K562 (cell line): Measurements from ENCODE around the gene RREB1. TPM values are rescaled to one million over a fixed set of nuclear protein-coding genes. Genes with fewer than 3 reads are reported as not detected.

ENCODE experiments used
- BRF2 ChIP-seq: IDR thresholded peaks from 3 replicates; pipeline ENCODE4 v1.6.1; 2011; ENCODE audit warnings: borderline replicate concordance, mild to moderate bottlenecking; ENCODE audit not compliant: insufficient read length, insufficient read depth
- CBX5 ChIP-seq: IDR thresholded peaks from 2 replicates; pipeline ENCODE4 v1.6.1; 2014; ENCODE audit warnings: low read depth, borderline replicate concordance
- DACH1 ChIP-seq: fragments of 450-650 bp; IDR thresholded peaks from 2 replicates; pipeline ENCODE4 v1.6.1; 2018; ENCODE audit not compliant: partially characterized antibody
- DDX20 ChIP-seq: fragments of 450-650 bp; IDR thresholded peaks from 2 replicates; pipeline ENCODE4 v1.6.1; 2016; ENCODE audit warnings: missing genetic modification characterization, low read depth, mild to moderate bottlenecking, missing compliant biosample characterization, moderate library complexity
- EWSR1 ChIP-seq: fragments of 450-650 bp; IDR thresholded peaks from 2 replicates; pipeline ENCODE4 v1.6.1; 2018; ENCODE audit warnings: borderline replicate concordance, mild to moderate bottlenecking, low read depth, moderate library complexity; ENCODE audit not compliant: partially characterized antibody
- FOXJ2 ChIP-seq: fragments of 200-800 bp; sonication (Bioruptor generic); IDR thresholded peaks from 2 replicates; pipeline ENCODE4 v1.6.1; 2016; ENCODE audit warnings: missing genetic modification characterization, missing compliant biosample characterization
- HDAC3 ChIP-seq: fragments of 450-650 bp; IDR thresholded peaks from 2 replicates; pipeline ENCODE4 v1.6.1; 2018; ENCODE audit warnings: borderline replicate concordance, mild to moderate bottlenecking, moderate library complexity; ENCODE audit not compliant: partially characterized antibody
- HMGXB4 ChIP-seq: sonication (generic); formaldehyde crosslinking; IDR thresholded peaks from 2 replicates; pipeline ENCODE4 v1.8.1; 2023; ENCODE audit warnings: mild to moderate bottlenecking, missing genetic modification reagents
- KDM1A ChIP-seq, 2 experiments: fragments of 450-650 bp; IDR thresholded peaks; 2 replicates each; pipeline ENCODE4 v1.6.1; 2016; ENCODE audit warnings: mild to moderate bottlenecking in 2 of 2
- MAFF ChIP-seq: IDR thresholded peaks from 2 replicates; pipeline ENCODE4 v1.6.1; 2012; ENCODE audit warnings: low read length, improper control_type of control experiment
- MAFK ChIP-seq: IDR thresholded peaks from 2 replicates; pipeline ENCODE4 v1.6.1; 2011; ENCODE audit warnings: low read length, improper control_type of control experiment
- MEF2D ChIP-seq: conservative IDR thresholded peaks from 2 replicates; pipeline ENCODE4 v1.6.1; 2016; ENCODE audit warnings: low read depth, missing genetic modification characterization, missing compliant biosample characterization
- MTF1 ChIP-seq: fragments of 250-450 bp; sonication (Bioruptor Pico); IDR thresholded peaks from 2 replicates; pipeline ENCODE4 v1.9.0; 2021; ENCODE audit warnings: moderate library complexity, mild to moderate bottlenecking, inconsistent platforms, borderline replicate concordance
- NFATC3 ChIP-seq: fragments of 450-650 bp; IDR thresholded peaks from 2 replicates; pipeline ENCODE4 v1.6.1; 2017; ENCODE audit warnings: mild to moderate bottlenecking
- NFIC ChIP-seq: fragments of 450-650 bp; IDR thresholded peaks from 2 replicates; pipeline ENCODE4 v1.6.1; 2017; ENCODE audit warnings: mild to moderate bottlenecking, inconsistent platforms
- PPARD ChIP-seq: fragments of 250-450 bp; sonication (Bioruptor Pico); IDR thresholded peaks from 2 replicates; pipeline ENCODE4 v1.8.0; 2022; ENCODE audit warnings: inconsistent platforms, mild to moderate bottlenecking, moderate library complexity
- SMAD4 ChIP-seq: fragments of 250-450 bp; sonication (Bioruptor Pico); conservative IDR thresholded peaks from 2 replicates; pipeline ENCODE4 v1.8.0; 2021; ENCODE audit warnings: inconsistent platforms, mild to moderate bottlenecking, moderate library complexity
- TFAM ChIP-seq: fragments of 250-450 bp; sonication (Bioruptor Pico); conservative IDR thresholded peaks from 2 replicates; pipeline ENCODE4 v1.5.0; 2021; ENCODE audit warnings: mild to moderate bottlenecking, moderate library complexity
- VEZF1 ChIP-seq: fragments of 200-800 bp; sonication (Bioruptor generic); IDR thresholded peaks from 2 replicates; pipeline ENCODE4 v1.6.1; 2017; ENCODE audit warnings: missing genetic modification characterization, missing compliant biosample characterization
- ZBTB17 ChIP-seq: fragments of 450-650 bp; formaldehyde crosslinking; IDR thresholded peaks from 2 replicates; pipeline ENCODE4 v1.4.0; 2020; ENCODE audit warnings: mild to moderate bottlenecking
- ZBTB34 ChIP-seq: fragments of 250-450 bp; sonication (Bioruptor Pico); IDR thresholded peaks from 2 replicates; pipeline ENCODE4 v1.8.0; 2021; ENCODE audit warnings: mild to moderate bottlenecking, moderate library complexity
- ZNF274 ChIP-seq: IDR thresholded peaks from 2 replicates; pipeline ENCODE4 v1.6.1; 2011; ENCODE audit warnings: low read depth, mild to moderate bottlenecking, low read length, moderate library complexity, borderline replicate concordance
- ZNF311 ChIP-seq: fragments of 250-450 bp; sonication (Bioruptor Pico); IDR thresholded peaks from 2 replicates; pipeline ENCODE4 v1.4.0; 2020; ENCODE audit warnings: mild to moderate bottlenecking, moderate library complexity
- ZNF668 ChIP-seq: fragments of 250-450 bp; sonication (Bioruptor Pico); IDR thresholded peaks from 2 replicates; pipeline ENCODE4 v1.8.0; 2022; ENCODE audit warnings: mild to moderate bottlenecking, inconsistent platforms
- ZNF699 ChIP-seq: fragments of 250-450 bp; sonication (Bioruptor Pico); IDR thresholded peaks from 2 replicates; pipeline ENCODE4 v1.8.0; 2021; ENCODE audit warnings: mild to moderate bottlenecking, moderate library complexity; ENCODE audit not compliant: insufficient replicate concordance
- polyA plus RNA-seq, 8 experiments: library from polyadenylated mRNA; depleted of rRNA in 4 of 8; stranded (reverse) in 5 of 8; unstranded in 3 of 8; fragments of >200 nt; fragmentation: Nextera tagmentation in 2 of 8; fragmentation: Illumina TruSeq in 1 of 8; extraction: Ambion mirVana in 2 of 8; extraction: Trizol in 1 of 8; gene quantifications; 2 replicates each; pipeline versions ENCODE4 v1.2.1 to v1.2.3, GENCODE V29; 2011 to 2014; ENCODE audit warnings: inconsistent platforms in 1 of 8, missing spikeins in 1 of 8
- total RNA-seq, 7 experiments: library from RNA; depleted of rRNA in 6 of 7; stranded (reverse); fragments of >200 nt in 6 of 7; fragmentation: Illumina TruSeq in 2 of 7; extraction: Trizol in 2 of 7; gene quantifications; 2 replicates each; pipeline versions ENCODE4 v1.2.1 to v1.2.3, GENCODE V29; 2011 to 2021; ENCODE audit warnings: low replicate concordance in 1 of 7

The RREB1 gene
- total and polyA plus RNA-seq, 9 of the 15 experiments (the other 6 are each of a cell fraction or from before 2014, with no cell fraction given), result 3.3 to 64.2 (median 19.3) TPM

GRCh38 chr6:7238900-7239589, 131.3 kb downstream of the RREB1 start (continued):
- TF ChIP-seq HMGXB4, result no peak
- TF ChIP-seq MTF1 (CRISPR knock-in tag), result no peak
- no peak for TF ChIP-seq BRF2
- no peak for TF ChIP-seq NFATC3
- TF ChIP-seq ZNF699 (CRISPR knock-in tag), result no peak
- TF ChIP-seq FOXJ2 (tag), result no peak
- TF ChIP-seq KDM1A (IDR thresholded peaks at IDR 0.05), result no peak
- TF ChIP-seq EWSR1, result no peak
- peak; percentile 53 for TF ChIP-seq NFIC
- no peak for TF ChIP-seq MAFF
- peak; percentile 9; the same call in 1 of the 2 replicates for TF ChIP-seq VEZF1 (CRISPR knock-in tag)
- TF ChIP-seq PPARD, result no peak
- no peak for TF ChIP-seq MAFK
- TF ChIP-seq ZNF311 (CRISPR knock-in tag), result no peak
- no peak for TF ChIP-seq MEF2D (tag)
- no peak for TF ChIP-seq DACH1
- TF ChIP-seq ZNF668 (CRISPR knock-in tag), result no peak
- TF ChIP-seq ZBTB17 (CRISPR knock-in tag), result no peak
- TF ChIP-seq HDAC3, result no peak
- no peak for TF ChIP-seq TFAM
- TF ChIP-seq DDX20 (tag), result no peak
- peak; percentile 47; the same call in 1 of the 2 replicates for TF ChIP-seq SMAD4 (CRISPR knock-in tag)
- TF ChIP-seq ZNF274, result no peak
- no peak for TF ChIP-seq ZBTB34 (CRISPR knock-in tag)
- no peak for TF ChIP-seq CBX5
